HEK293 (cell line): ENCODE measurements around the gene C1orf21.

ENCODE experiments used
- CTCF ChIA-PET: fragments of 350-600 bp; formaldehyde crosslinking; extraction: SDS; loops from one replicate; lab custom pipeline; 2021; ENCODE audit warnings: antibody characterized with exemption; lab: Yijun Ruan, JAX
- POLR2A ChIA-PET: fragments of 300-600 bp; formaldehyde crosslinking; extraction: SDS; loops from one replicate; lab custom pipeline; 2020; ENCODE audit warnings: antibody characterized with exemption, inconsistent platforms; lab: Yijun Ruan, JAX
- H3K27ac ChIP-seq: fragments of 200-500 bp; sonication (Bioruptor generic); 2 replicates; pipeline ENCODE4 v1.5.1; 2014; ENCODE audit warnings: low read depth, low read length, control low read depth, inconsistent platforms; ENCODE audit errors: extremely low read depth
- H3K36me3 ChIP-seq, 2 experiments: fragments of 200-500 bp in 1 of 2; sonication (Bioruptor generic) in 1 of 2; 1 replicate in 1 of 2; 2 replicates in 1 of 2; pipeline ENCODE4 v1.5.1; 2014 to 2017; ENCODE audit warnings: inconsistent platforms in 2 of 2, low read length in 2 of 2; ENCODE audit not compliant: control insufficient read depth in 2 of 2, insufficient read depth in 1 of 2
- H3K4me1 ChIP-seq: fragments of 200-500 bp; sonication (Bioruptor generic); 2 replicates; pipeline ENCODE4 v1.5.1; 2014; ENCODE audit warnings: mild to moderate bottlenecking, low read length, inconsistent platforms; ENCODE audit not compliant: control insufficient read depth, insufficient read depth
- H3K4me3 ChIP-seq: 2 replicates; pipeline ENCODE4 v1.5.1; 2011; ENCODE audit warnings: low read depth, mild to moderate bottlenecking, control low read depth, low read length, moderate library complexity
- H3K9me3 ChIP-seq: fragments of 200-500 bp; sonication (Bioruptor generic); 2 replicates; pipeline ENCODE4 v1.5.1; 2014; ENCODE audit warnings: low read depth, low read length, inconsistent platforms; ENCODE audit not compliant: control insufficient read depth, insufficient read depth
- EGR2 ChIP-seq: fragments of 450-650 bp; formaldehyde crosslinking; IDR thresholded peaks from 2 replicates; pipeline ENCODE4 v1.5.1; 2016; ENCODE audit warnings: low read depth, missing biosample characterization, missing genetic modification characterization
- HOXD13 ChIP-seq: sonication (generic); formaldehyde crosslinking; IDR thresholded peaks from 2 replicates; pipeline ENCODE4 v1.8.0; 2022; ENCODE audit warnings: missing genetic modification reagents, borderline replicate concordance
- IKZF3 ChIP-seq: fragments of 450-650 bp; IDR thresholded peaks from 2 replicates; pipeline ENCODE4 v1.5.0; 2018; ENCODE audit warnings: missing biosample characterization, mild to moderate bottlenecking, missing genetic modification characterization, moderate library complexity
- PRDM10 ChIP-seq: fragments of 450-650 bp; formaldehyde crosslinking; IDR thresholded peaks from 2 replicates; pipeline ENCODE4 v1.5.1; 2016; ENCODE audit warnings: missing biosample characterization, missing genetic modification characterization
- PRDM4 ChIP-seq: fragments of 450-650 bp; formaldehyde crosslinking; IDR thresholded peaks from 2 replicates; pipeline ENCODE4 v1.5.1; 2017; ENCODE audit warnings: missing biosample characterization, missing genetic modification characterization
- RBAK ChIP-seq: fragments of 450-650 bp; formaldehyde crosslinking; IDR thresholded peaks from 2 replicates; pipeline ENCODE4 v1.5.1; 2016; ENCODE audit warnings: missing biosample characterization, missing genetic modification characterization
- TRIM28 ChIP-seq: IDR thresholded peaks from 2 replicates; pipeline ENCODE4 v1.6.1; 2011; ENCODE audit warnings: low read length, control low read depth, borderline replicate concordance
- ZBTB20 ChIP-seq: fragments of 450-650 bp; formaldehyde crosslinking; IDR thresholded peaks from 2 replicates; pipeline ENCODE4 v1.5.1; 2016; ENCODE audit warnings: missing biosample characterization, missing genetic modification characterization
- ZFHX2 ChIP-seq: fragments of 450-650 bp; formaldehyde crosslinking; conservative IDR thresholded peaks from 2 replicates; pipeline ENCODE4 v1.5.1; 2016; ENCODE audit warnings: missing biosample characterization, missing genetic modification characterization
- ZNF292 ChIP-seq: fragments of 450-650 bp; formaldehyde crosslinking; IDR thresholded peaks from 2 replicates; pipeline ENCODE4 v1.5.1; 2016; ENCODE audit warnings: low read depth, missing biosample characterization, missing genetic modification characterization, borderline replicate concordance
- ZNF324 ChIP-seq: fragments of 450-650 bp; formaldehyde crosslinking; IDR thresholded peaks from 2 replicates; pipeline ENCODE4 v1.5.1; 2016; ENCODE audit warnings: missing biosample characterization, missing genetic modification characterization
- ZNF341 ChIP-seq: fragments of 450-650 bp; formaldehyde crosslinking; IDR thresholded peaks from 2 replicates; pipeline ENCODE4; 2016; ENCODE audit warnings: low read depth, missing biosample characterization, missing genetic modification characterization
- ZNF394 ChIP-seq: fragments of 450-650 bp; formaldehyde crosslinking; IDR thresholded peaks from 2 replicates; pipeline ENCODE4 v1.5.1; 2016; ENCODE audit warnings: missing biosample characterization, missing genetic modification characterization, mild to moderate bottlenecking, moderate library complexity, borderline replicate concordance
- ZNF404 ChIP-seq: fragments of 450-650 bp; formaldehyde crosslinking; IDR thresholded peaks from 2 replicates; pipeline ENCODE4 v1.5.1; 2017; ENCODE audit warnings: missing biosample characterization, missing genetic modification characterization
- ZNF473 ChIP-seq: fragments of 450-650 bp; formaldehyde crosslinking; IDR thresholded peaks from 2 replicates; pipeline ENCODE4 v1.5.1; 2017; ENCODE audit warnings: missing biosample characterization, missing genetic modification characterization
- ZNF518A ChIP-seq: fragments of 450-650 bp; formaldehyde crosslinking; conservative IDR thresholded peaks from 2 replicates; pipeline ENCODE4 v1.5.1; 2016; ENCODE audit warnings: low read depth, missing biosample characterization, missing genetic modification characterization
- ZNF549 ChIP-seq: fragments of 450-650 bp; IDR thresholded peaks from 2 replicates; pipeline ENCODE4 v1.5.1; 2018; ENCODE audit warnings: missing biosample characterization, missing genetic modification characterization, mild to moderate bottlenecking, inconsistent platforms, moderate library complexity
- ZNF585B ChIP-seq: fragments of 450-650 bp; formaldehyde crosslinking; IDR thresholded peaks from 2 replicates; pipeline ENCODE4 v1.5.1; 2016; ENCODE audit warnings: missing biosample characterization, missing genetic modification characterization
- ZNF596 ChIP-seq: fragments of 450-650 bp; IDR thresholded peaks from 2 replicates; pipeline ENCODE4 v1.5.0; 2018; ENCODE audit warnings: missing biosample characterization, mild to moderate bottlenecking, missing genetic modification characterization, moderate library complexity
- ZNF610 ChIP-seq: fragments of 450-650 bp; formaldehyde crosslinking; IDR thresholded peaks from 2 replicates; pipeline ENCODE4 v1.5.1; 2016; ENCODE audit warnings: missing biosample characterization, missing genetic modification characterization, borderline replicate concordance
- ZNF701 ChIP-seq: fragments of 450-650 bp; formaldehyde crosslinking; IDR thresholded peaks from 2 replicates; pipeline ENCODE4 v1.5.1; 2016; ENCODE audit warnings: missing biosample characterization, missing genetic modification characterization
- ZSCAN18 ChIP-seq: fragments of 450-650 bp; formaldehyde crosslinking; IDR thresholded peaks from 2 replicates; pipeline ENCODE4 v1.5.1; 2016; ENCODE audit warnings: missing biosample characterization, missing genetic modification characterization
- ZSCAN5A ChIP-seq: fragments of 450-650 bp; formaldehyde crosslinking; IDR thresholded peaks from 2 replicates; pipeline ENCODE4 v1.5.1; 2016; ENCODE audit warnings: missing biosample characterization, missing genetic modification characterization
- ZXDB ChIP-seq: fragments of 450-650 bp; formaldehyde crosslinking; IDR thresholded peaks from 2 replicates; pipeline ENCODE4 v1.5.1; 2016; ENCODE audit warnings: missing biosample characterization, missing genetic modification characterization

Gene C1orf21

GRCh38 chr1:184379111-184379752 is 7.6 kb upstream of the C1orf21 start:
- H3K4me1 ChIP-seq: no peaks in the 10 kb centered on the region
- CTCF ChIA-PET: interaction anchor here (0.7 to 2.0 kb wide), 9 partner anchors 8 to 313 kb away, joined by 3 to 9 read pairs (median 4); no protein-coding TSS in a partner anchor
- H3K4me3 ChIP-seq: no peak overlapping the region
- H3K27ac ChIP-seq: no peak overlapping the region
- no peaks in the 10 kb centered on the region for H3K9me3 ChIP-seq
- H3K36me3 ChIP-seq: no peaks in the 10 kb centered on the region
- POLR2A ChIA-PET: interaction anchor here (0.6 kb wide), 1 partner anchor 333 kb away, joined by 3 read pairs; no protein-coding TSS in a partner anchor
- no peak for TF ChIP-seq ZNF324 (tag by site-specific recombination)
- TF ChIP-seq IKZF3 (tag by site-specific recombination): peak; percentile 28; the same call in 1 of the 2 replicates
- no peak for TF ChIP-seq HOXD13 (CRISPR knock-in tag)
- no peak for TF ChIP-seq ZSCAN5A (tag by site-specific recombination)
- no peak for TF ChIP-seq ZNF549 (tag by site-specific recombination)
- no peak for TF ChIP-seq ZNF585B (tag by site-specific recombination)
- no peak for TF ChIP-seq RBAK
- TF ChIP-seq TRIM28: no peak
- peak; percentile 71 for TF ChIP-seq EGR2 (tag by site-specific recombination)
- no peak for TF ChIP-seq ZNF596 (tag by site-specific recombination)
- no peak for TF ChIP-seq ZNF394
- no peak for TF ChIP-seq ZNF404
- TF ChIP-seq PRDM10: 0 out of 2 replicates have a peak, but pooled peaks have one; percentile 23
- TF ChIP-seq ZBTB20 (tag by site-specific recombination): no peak
- no peak for TF ChIP-seq ZSCAN18 (tag by site-specific recombination)
- TF ChIP-seq PRDM4 (tag by site-specific recombination): no peak
- no peak for TF ChIP-seq ZNF610 (tag by site-specific recombination)
- TF ChIP-seq ZNF292 (tag by site-specific recombination): no peak
- TF ChIP-seq ZXDB (tag by site-specific recombination): no peak
- TF ChIP-seq ZFHX2 (tag by site-specific recombination): peak; percentile 71
- TF ChIP-seq ZNF701 (tag by site-specific recombination): no peak
- no peak for TF ChIP-seq ZNF341
- no peak for TF ChIP-seq ZNF473 (tag by site-specific recombination)
- no peak for TF ChIP-seq ZNF518A
